ENCODE data around the gene PAX5.

PAX5 gene

DNA sequence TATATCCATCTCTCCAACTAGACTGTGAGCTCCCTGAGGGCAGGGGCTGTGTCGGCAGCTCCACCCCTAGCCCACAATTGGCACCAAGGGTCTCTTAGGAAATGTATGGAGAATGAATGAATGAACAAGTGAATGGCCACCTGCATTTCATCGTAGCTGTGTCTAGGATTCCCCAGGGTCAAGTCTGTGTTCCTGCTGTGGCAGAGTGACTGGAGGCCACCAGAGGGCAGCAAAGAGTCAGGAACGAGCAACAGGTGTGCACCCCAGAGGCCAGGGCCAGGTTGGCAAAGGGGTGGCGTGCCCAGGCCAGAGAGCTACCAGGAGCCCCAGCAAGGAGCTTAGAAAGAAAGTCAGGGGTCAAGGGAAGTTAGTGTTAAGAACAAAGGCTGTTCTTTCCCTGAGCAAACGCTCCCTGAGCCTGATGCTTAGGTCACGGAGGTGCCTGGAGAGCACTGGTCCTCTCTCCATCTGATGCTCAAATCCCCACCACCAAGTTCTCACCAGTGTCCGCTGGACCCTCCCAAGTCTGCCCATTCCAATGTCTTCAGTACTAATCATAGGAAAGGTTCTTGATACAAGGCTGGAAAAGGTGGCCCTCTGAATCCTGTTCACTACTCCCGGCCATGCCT, 160.7 kb downstream of the PAX5 start (continued):
- TF ChIP-seq, protein P1, sequence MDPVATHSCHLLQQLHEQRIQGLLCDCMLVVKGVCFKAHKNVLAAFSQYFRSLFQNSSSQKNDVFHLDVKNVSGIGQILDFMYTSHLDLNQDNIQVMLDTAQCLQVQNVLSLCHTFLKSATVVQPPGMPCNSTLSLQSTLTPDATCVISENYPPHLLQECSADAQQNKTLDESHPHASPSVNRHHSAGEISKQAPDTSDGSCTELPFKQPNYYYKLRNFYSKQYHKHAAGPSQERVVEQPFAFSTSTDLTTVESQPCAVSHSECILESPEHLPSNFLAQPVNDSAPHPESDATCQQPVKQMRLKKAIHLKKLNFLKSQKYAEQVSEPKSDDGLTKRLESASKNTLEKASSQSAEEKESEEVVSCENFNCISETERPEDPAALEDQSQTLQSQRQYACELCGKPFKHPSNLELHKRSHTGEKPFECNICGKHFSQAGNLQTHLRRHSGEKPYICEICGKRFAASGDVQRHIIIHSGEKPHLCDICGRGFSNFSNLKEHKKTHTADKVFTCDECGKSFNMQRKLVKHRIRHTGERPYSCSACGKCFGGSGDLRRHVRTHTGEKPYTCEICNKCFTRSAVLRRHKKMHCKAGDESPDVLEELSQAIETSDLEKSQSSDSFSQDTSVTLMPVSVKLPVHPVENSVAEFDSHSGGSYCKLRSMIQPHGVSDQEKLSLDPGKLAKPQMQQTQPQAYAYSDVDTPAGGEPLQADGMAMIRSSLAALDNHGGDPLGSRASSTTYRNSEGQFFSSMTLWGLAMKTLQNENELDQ (tag by site-specific recombination; IDR thresholded peaks at IDR 0.05; ENCODE audit: low read depth), result no peak
- no peak for TF ChIP-seq ZFHX2 (tag by site-specific recombination; conservative IDR thresholded peaks at IDR 0.05)
- TF ChIP-seq, protein P2, sequence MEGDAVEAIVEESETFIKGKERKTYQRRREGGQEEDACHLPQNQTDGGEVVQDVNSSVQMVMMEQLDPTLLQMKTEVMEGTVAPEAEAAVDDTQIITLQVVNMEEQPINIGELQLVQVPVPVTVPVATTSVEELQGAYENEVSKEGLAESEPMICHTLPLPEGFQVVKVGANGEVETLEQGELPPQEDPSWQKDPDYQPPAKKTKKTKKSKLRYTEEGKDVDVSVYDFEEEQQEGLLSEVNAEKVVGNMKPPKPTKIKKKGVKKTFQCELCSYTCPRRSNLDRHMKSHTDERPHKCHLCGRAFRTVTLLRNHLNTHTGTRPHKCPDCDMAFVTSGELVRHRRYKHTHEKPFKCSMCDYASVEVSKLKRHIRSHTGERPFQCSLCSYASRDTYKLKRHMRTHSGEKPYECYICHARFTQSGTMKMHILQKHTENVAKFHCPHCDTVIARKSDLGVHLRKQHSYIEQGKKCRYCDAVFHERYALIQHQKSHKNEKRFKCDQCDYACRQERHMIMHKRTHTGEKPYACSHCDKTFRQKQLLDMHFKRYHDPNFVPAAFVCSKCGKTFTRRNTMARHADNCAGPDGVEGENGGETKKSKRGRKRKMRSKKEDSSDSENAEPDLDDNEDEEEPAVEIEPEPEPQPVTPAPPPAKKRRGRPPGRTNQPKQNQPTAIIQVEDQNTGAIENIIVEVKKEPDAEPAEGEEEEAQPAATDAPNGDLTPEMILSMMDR (tag by site-specific recombination; IDR thresholded peaks at IDR 0.05), result peak; percentile 75
- peak; percentile 71 for TF ChIP-seq ZNF654 (tag by site-specific recombination; IDR thresholded peaks at IDR 0.05; ENCODE audit: low read depth)
- peak; percentile 100 for TF ChIP-seq SCRT2 (tag by site-specific recombination; IDR thresholded peaks at IDR 0.05)
- no peak for TF ChIP-seq ZNF433 (tag by site-specific recombination; IDR thresholded peaks at IDR 0.05; ENCODE audit: low read depth)
- TF ChIP-seq ZBTB8A (tag by site-specific recombination; IDR thresholded peaks at IDR 0.05), result no peak
- no peak for TF ChIP-seq ZNF302 (tag by site-specific recombination; IDR thresholded peaks at IDR 0.05; ENCODE audit: low read depth)
- TF ChIP-seq ZNF600 (tag by site-specific recombination; IDR thresholded peaks at IDR 0.05), result no peak
- no peak for TF ChIP-seq ZNF830 (tag by site-specific recombination; IDR thresholded peaks at IDR 0.05; ENCODE audit: low read depth)
- TF ChIP-seq, protein P3, sequence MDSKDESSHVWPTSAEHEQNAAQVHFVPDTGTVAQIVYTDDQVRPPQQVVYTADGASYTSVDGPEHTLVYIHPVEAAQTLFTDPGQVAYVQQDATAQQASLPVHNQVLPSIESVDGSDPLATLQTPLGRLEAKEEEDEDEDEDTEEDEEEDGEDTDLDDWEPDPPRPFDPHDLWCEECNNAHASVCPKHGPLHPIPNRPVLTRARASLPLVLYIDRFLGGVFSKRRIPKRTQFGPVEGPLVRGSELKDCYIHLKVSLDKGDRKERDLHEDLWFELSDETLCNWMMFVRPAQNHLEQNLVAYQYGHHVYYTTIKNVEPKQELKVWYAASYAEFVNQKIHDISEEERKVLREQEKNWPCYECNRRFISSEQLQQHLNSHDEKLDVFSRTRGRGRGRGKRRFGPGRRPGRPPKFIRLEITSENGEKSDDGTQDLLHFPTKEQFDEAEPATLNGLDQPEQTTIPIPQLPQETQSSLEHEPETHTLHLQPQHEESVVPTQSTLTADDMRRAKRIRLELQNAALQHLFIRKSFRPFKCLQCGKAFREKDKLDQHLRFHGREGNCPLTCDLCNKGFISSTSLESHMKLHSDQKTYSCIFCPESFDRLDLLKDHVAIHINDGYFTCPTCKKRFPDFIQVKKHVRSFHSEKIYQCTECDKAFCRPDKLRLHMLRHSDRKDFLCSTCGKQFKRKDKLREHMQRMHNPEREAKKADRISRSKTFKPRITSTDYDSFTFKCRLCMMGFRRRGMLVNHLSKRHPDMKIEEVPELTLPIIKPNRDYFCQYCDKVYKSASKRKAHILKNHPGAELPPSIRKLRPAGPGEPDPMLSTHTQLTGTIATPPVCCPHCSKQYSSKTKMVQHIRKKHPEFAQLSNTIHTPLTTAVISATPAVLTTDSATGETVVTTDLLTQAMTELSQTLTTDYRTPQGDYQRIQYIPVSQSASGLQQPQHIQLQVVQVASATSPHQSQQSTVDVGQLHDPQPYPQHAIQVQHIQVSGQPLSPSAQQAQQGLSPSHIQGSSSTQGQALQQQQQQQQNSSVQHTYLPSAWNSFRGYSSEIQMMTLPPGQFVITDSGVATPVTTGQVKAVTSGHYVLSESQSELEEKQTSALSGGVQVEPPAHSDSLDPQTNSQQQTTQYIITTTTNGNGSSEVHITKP (tag by site-specific recombination; IDR thresholded peaks at IDR 0.05), result no peak
- TF ChIP-seq, protein P4, sequence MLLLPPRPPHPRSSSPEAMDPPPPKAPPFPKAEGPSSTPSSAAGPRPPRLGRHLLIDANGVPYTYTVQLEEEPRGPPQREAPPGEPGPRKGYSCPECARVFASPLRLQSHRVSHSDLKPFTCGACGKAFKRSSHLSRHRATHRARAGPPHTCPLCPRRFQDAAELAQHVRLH (tag by site-specific recombination; IDR thresholded peaks at IDR 0.05), result no peak
- TF ChIP-seq ZNF707 (tag by site-specific recombination; IDR thresholded peaks at IDR 0.05), result no peak
- TF ChIP-seq ZNF248 (tag by site-specific recombination; IDR thresholded peaks at IDR 0.05), result no peak
- TF ChIP-seq, protein P5, sequence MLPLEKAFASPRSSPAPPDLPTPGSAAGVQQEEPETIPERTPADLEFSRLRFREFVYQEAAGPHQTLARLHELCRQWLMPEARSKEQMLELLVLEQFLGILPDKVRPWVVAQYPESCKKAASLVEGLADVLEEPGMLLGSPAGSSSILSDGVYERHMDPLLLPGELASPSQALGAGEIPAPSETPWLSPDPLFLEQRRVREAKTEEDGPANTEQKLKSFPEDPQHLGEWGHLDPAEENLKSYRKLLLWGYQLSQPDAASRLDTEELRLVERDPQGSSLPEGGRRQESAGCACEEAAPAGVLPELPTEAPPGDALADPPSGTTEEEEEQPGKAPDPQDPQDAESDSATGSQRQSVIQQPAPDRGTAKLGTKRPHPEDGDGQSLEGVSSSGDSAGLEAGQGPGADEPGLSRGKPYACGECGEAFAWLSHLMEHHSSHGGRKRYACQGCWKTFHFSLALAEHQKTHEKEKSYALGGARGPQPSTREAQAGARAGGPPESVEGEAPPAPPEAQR (tag by site-specific recombination; IDR thresholded peaks at IDR 0.05), result no peak
- TF ChIP-seq ZNF677 (tag by site-specific recombination; IDR thresholded peaks at IDR 0.05), result no peak
- TF ChIP-seq, protein P6, sequence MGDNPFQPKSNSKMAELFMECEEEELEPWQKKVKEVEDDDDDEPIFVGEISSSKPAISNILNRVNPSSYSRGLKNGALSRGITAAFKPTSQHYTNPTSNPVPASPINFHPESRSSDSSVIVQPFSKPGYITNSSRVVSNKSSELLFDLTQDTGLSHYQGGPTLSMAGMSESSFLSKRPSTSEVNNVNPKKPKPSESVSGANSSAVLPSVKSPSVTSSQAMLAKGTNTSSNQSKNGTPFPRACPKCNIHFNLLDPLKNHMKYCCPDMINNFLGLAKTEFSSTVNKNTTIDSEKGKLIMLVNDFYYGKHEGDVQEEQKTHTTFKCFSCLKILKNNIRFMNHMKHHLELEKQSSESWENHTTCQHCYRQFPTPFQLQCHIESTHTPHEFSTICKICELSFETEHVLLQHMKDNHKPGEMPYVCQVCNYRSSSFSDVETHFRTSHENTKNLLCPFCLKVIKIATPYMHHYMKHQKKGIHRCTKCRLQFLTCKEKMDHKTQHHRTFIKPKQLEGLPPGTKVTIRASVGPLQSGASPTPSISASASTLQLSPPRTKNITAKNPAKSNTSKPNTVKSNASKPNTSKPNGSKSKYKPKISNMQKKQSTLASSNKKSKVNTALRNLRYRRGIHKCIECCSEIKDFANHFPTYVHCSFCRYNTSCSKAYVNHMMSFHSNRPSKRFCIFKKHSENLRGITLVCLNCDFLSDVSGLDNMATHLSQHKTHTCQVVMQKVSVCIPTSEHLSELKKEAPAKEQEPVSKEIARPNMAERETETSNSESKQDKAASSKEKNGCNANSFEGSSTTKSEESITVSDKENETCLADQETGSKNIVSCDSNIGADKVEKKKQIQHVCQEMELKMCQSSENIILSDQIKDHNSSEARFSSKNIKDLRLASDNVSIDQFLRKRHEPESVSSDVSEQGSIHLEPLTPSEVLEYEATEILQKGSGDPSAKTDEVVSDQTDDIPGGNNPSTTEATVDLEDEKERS (tag by site-specific recombination; IDR thresholded peaks at IDR 0.05), result no peak
- no peak for TF ChIP-seq ZNF585B (tag by site-specific recombination; IDR thresholded peaks at IDR 0.05)
- TF ChIP-seq ZNF2 (tag by site-specific recombination; IDR thresholded peaks at IDR 0.05), result 0 out of 2 replicates have a peak, but pooled peaks have one; percentile 40

Data from HEK293 (cell line).